Activated T-cell treated with anti-CD3 and anti-CD28 coated beads, Interleukin-2, amount 50 U/mL, for 72 hours (primary cell): Measurements from ENCODE around the gene PCSK5. TPM values are rescaled to one million over a fixed set of nuclear protein-coding genes. Genes with fewer than 3 reads are reported as not detected.
A peak's percentile ranks its signal among the peaks of the same experiment; 100 is the strongest.

Source experiments
- ATAC-seq, 2 donors: fragments of 150-1000 bp; cut with Tn5 transposase; replicated peaks in 1 of 2; 2 replicates each; pipeline ENCODE4 v1.10.0; 2021; ENCODE audit warnings: moderate library complexity in 2 of 2, mild to moderate bottlenecking in 1 of 2
- DNase-seq, 2 donors: peaks; one replicate each; pipeline ENCODE4 v3.0.0; 2021 to 2022; ENCODE audit warnings: mixed read lengths in 1 of 2
- H3K27ac Mint-ChIP-seq: one replicate; pipeline ENCODE4 v1.8.0; 2022; ENCODE audit warnings: mild to moderate bottlenecking, moderate library complexity, mixed read lengths
- H3K27me3 Mint-ChIP-seq: one replicate; pipeline ENCODE4 v1.8.0; 2022; ENCODE audit warnings: low read depth, mixed read lengths
- H3K36me3 Mint-ChIP-seq, 2 donors: one replicate each; pipeline ENCODE4 v1.8.0; 2022; ENCODE audit warnings: mixed read lengths in 2 of 2, mild to moderate bottlenecking in 1 of 2; ENCODE audit not compliant: insufficient read depth in 2 of 2
- H3K4me1 Mint-ChIP-seq: one replicate; pipeline ENCODE4 v1.8.0; 2022; ENCODE audit warnings: low read depth, mixed read lengths
- H3K4me3 Mint-ChIP-seq, 2 donors: one replicate each; pipeline ENCODE4 v1.8.0; 2022; ENCODE audit warnings: mild to moderate bottlenecking in 2 of 2, mixed read lengths in 2 of 2, moderate library complexity in 2 of 2
- H3K9me3 Mint-ChIP-seq, 2 donors: one replicate each; pipeline ENCODE4 v1.8.0; 2022; ENCODE audit warnings: mixed read lengths in 2 of 2
- total RNA-seq, 2 donors: library from RNA; stranded (reverse); gene quantifications; one replicate each; pipeline ENCODE4 v1.2.3, GENCODE V29; 2022

The PCSK5 gene
- total RNA-seq, 2 donors from 2014 or later, result 3.7 to 4.7 TPM

- Mint-ChIP-seq H3K36me3 (peaks cover 0 to 3% of the 10 kb centered on the region in 2 donors), H3K9me3 (no peaks in the 10 kb centered on the region), H3K27ac (no peak overlapping the region), H3K27me3 (no peaks in the 10 kb centered on the region), H3K4me1 (peaks cover 7% of the 10 kb centered on the region), H3K4me3 (no peak overlapping the region)
- no peak for DNase-seq
- ATAC-seq, result no peak
These were observed 205.1 kb downstream of the PCSK5 start for GRCh38 chr9:76095585-76095984.

GRCh38 chr9:76099516-76099915, 209.0 kb downstream of the PCSK5 start:
- H3K27ac Mint-ChIP-seq, result no peak overlapping the region
- H3K4me3 Mint-ChIP-seq, result no peak overlapping the region
- peaks cover 13% of the 10 kb centered on the region for H3K4me1 Mint-ChIP-seq
- peaks cover 0 to 3% of the 10 kb centered on the region in 2 donors for H3K36me3 Mint-ChIP-seq
- ATAC-seq, result no peak
- no peaks in the 10 kb centered on the region for H3K9me3 Mint-ChIP-seq
- DNase-seq, result no peak
- H3K27me3 Mint-ChIP-seq, result no peaks in the 10 kb centered on the region

- H3K27ac Mint-ChIP-seq, result no peak overlapping the region
- peak overlapping the region; percentile 38 to 58 for H3K4me3 Mint-ChIP-seq
- H3K27me3 Mint-ChIP-seq, result no peaks in the 10 kb centered on the region
- ATAC-seq (no peak), DNase-seq (no peak)
- H3K36me3 Mint-ChIP-seq, result peaks cover 0 to 3% of the 10 kb centered on the region in 2 donors
- no peaks in the 10 kb centered on the region for H3K9me3 Mint-ChIP-seq
- peaks cover 13% of the 10 kb centered on the region for H3K4me1 Mint-ChIP-seq
These were observed 210.6 kb downstream of the PCSK5 start for GRCh38 chr9:76101075-76101474.

GRCh38 chr9:76101491-76101890, 211.0 kb downstream of the PCSK5 start:
- DNase-seq (no peak), ATAC-seq (no peak)
- Mint-ChIP-seq H3K27ac (no peak overlapping the region), H3K4me1 (peaks cover 13% of the 10 kb centered on the region), H3K36me3 (peaks cover 0 to 3% of the 10 kb centered on the region in 2 donors), H3K27me3 (no peaks in the 10 kb centered on the region), H3K9me3 (no peaks in the 10 kb centered on the region), H3K4me3 (peak overlapping the region; percentile 16 to 58)

GRCh38 chr9:76101947-76102346, 211.5 kb downstream of the PCSK5 start:
- peaks cover 0 to 3% of the 10 kb centered on the region in 2 donors for H3K36me3 Mint-ChIP-seq
- H3K27me3 Mint-ChIP-seq, result no peaks in the 10 kb centered on the region
- peak overlapping the region in 1 of 2 donors; percentile 43 for H3K4me3 Mint-ChIP-seq
- ATAC-seq (no peak), DNase-seq (no peak)
- no peak overlapping the region for H3K27ac Mint-ChIP-seq
- H3K4me1 Mint-ChIP-seq, result peaks cover 13% of the 10 kb centered on the region
- H3K9me3 Mint-ChIP-seq, result no peaks in the 10 kb centered on the region

GRCh38 chr9:76103531-76104315, 213.2 kb downstream of the PCSK5 start:
- H3K27ac Mint-ChIP-seq, result no peak overlapping the region
- H3K9me3 Mint-ChIP-seq, result no peaks in the 10 kb centered on the region
- ATAC-seq, result no peak
- H3K27me3 Mint-ChIP-seq, result no peaks in the 10 kb centered on the region
- peaks cover 0 to 3% of the 10 kb centered on the region in 2 donors for H3K36me3 Mint-ChIP-seq
- no peak for DNase-seq
- H3K4me3 Mint-ChIP-seq, result no peak overlapping the region
- H3K4me1 Mint-ChIP-seq, result peaks cover 13% of the 10 kb centered on the region

- ATAC-seq (no peak), DNase-seq (no peak)
- Mint-ChIP-seq H3K4me3 (no peak overlapping the region), H3K9me3 (no peaks in the 10 kb centered on the region), H3K27me3 (no peaks in the 10 kb centered on the region), H3K27ac (no peak overlapping the region), H3K4me1 (no peaks in the 10 kb centered on the region), H3K36me3 (no peaks in the 10 kb centered on the region)
These were observed 217.0 kb downstream of the PCSK5 start for GRCh38 chr9:76107482-76107881.

- no peaks in the 10 kb centered on the region for H3K27me3 Mint-ChIP-seq
- ATAC-seq, result peak in 1 of 2 donors; percentile 35
- H3K36me3 Mint-ChIP-seq, result no peaks in the 10 kb centered on the region
- H3K4me1 Mint-ChIP-seq, result no peaks in the 10 kb centered on the region
- no peak for DNase-seq
- no peak overlapping the region for H3K27ac Mint-ChIP-seq
- H3K9me3 Mint-ChIP-seq, result no peaks in the 10 kb centered on the region
- no peak overlapping the region for H3K4me3 Mint-ChIP-seq
These were observed 219.5 kb downstream of the PCSK5 start for GRCh38 chr9:76109953-76110352.

- no peak for ATAC-seq
These were observed 221.7 kb downstream of the PCSK5 start for GRCh38 chr9:76112151-76112550.

GRCh38 chr9:76114144-76114543, 223.7 kb downstream of the PCSK5 start:
- Mint-ChIP-seq H3K27ac (no peak overlapping the region), H3K27me3 (no peaks in the 10 kb centered on the region)

More at GRCh38 chr9:76112151-76112550, 221.7 kb downstream of the PCSK5 start:
- Mint-ChIP-seq H3K27ac (no peak overlapping the region), H3K4me1 (peaks cover 15% of the 10 kb centered on the region), H3K9me3 (no peaks in the 10 kb centered on the region), H3K27me3 (no peaks in the 10 kb centered on the region), H3K36me3 (no peaks in the 10 kb centered on the region), H3K4me3 (no peak overlapping the region)
- no peak for DNase-seq

GRCh38 chr9:76115396-76115795, 224.9 kb downstream of the PCSK5 start:
- Mint-ChIP-seq H3K9me3 (no peaks in the 10 kb centered on the region), H3K27me3 (no peaks in the 10 kb centered on the region), H3K4me1 (peaks cover 19% of the 10 kb centered on the region), H3K27ac (no peak overlapping the region), H3K36me3 (no peaks in the 10 kb centered on the region), H3K4me3 (no peak overlapping the region)
- DNase-seq, result no peak
- no peak for ATAC-seq

More at GRCh38 chr9:76114144-76114543, 223.7 kb downstream of the PCSK5 start:
- no peak overlapping the region for H3K4me3 Mint-ChIP-seq
- no peaks in the 10 kb centered on the region for H3K9me3 Mint-ChIP-seq
- DNase-seq (no peak), ATAC-seq (no peak)
- peaks cover 19% of the 10 kb centered on the region for H3K4me1 Mint-ChIP-seq
- no peaks in the 10 kb centered on the region for H3K36me3 Mint-ChIP-seq

- Mint-ChIP-seq H3K4me1 (peaks cover 19% of the 10 kb centered on the region), H3K36me3 (no peaks in the 10 kb centered on the region), H3K9me3 (no peaks in the 10 kb centered on the region), H3K27me3 (no peaks in the 10 kb centered on the region), H3K27ac (peak overlapping the region; percentile 78), H3K4me3 (peak overlapping the region in 1 of 2 donors; percentile 31)
- ATAC-seq, result peak; percentile 93
- DNase-seq, result no peak
These were observed 225.6 kb downstream of the PCSK5 start for GRCh38 chr9:76115982-76116646.

GRCh38 chr9:76116913-76117312, 226.4 kb downstream of the PCSK5 start:
- DNase-seq, result peak in 1 of 2 donors; percentile 10
- no peaks in the 10 kb centered on the region for H3K9me3 Mint-ChIP-seq
- H3K36me3 Mint-ChIP-seq, result no peaks in the 10 kb centered on the region

More at GRCh38 chr9:76116913-76117312, 226.4 kb downstream of the PCSK5 start:
- ATAC-seq, result peak; percentile 66 to 71
- peaks cover 19% of the 10 kb centered on the region for H3K4me1 Mint-ChIP-seq
- peak overlapping the region in 1 of 2 donors; percentile 31 for H3K4me3 Mint-ChIP-seq
- peak overlapping the region; percentile 23 for H3K27ac Mint-ChIP-seq
- H3K27me3 Mint-ChIP-seq, result no peaks in the 10 kb centered on the region
